GM12892 (cell line): ENCODE data around the gene HEMK1.

Experiments
- POLR2A ChIP-seq: IDR thresholded peaks from 2 replicates; pipeline ENCODE4 v1.6.1; 2011; ENCODE audit warnings: low read depth, low read length, control low read depth
- POLR2AphosphoS5 ChIP-seq: IDR thresholded peaks from 2 replicates; pipeline ENCODE4 v1.6.1; 2011; ENCODE audit warnings: low read depth, low read length, control low read depth

- TF ChIP-seq POLR2A: no peak
- TF ChIP-seq POLR2AphosphoS5: no peak
These were observed 16.7 kb upstream of the HEMK1 start for GRCh38 chr3:50552598-50552997.
